Lower leg skin (tissue), 4 donors: Measurements from ENCODE around the gene DSC1. TPM values are rescaled to one million over a fixed set of nuclear protein-coding genes. Genes with fewer than 3 reads are reported as not detected.
"Not testable (repeated sequence)": the region's sequence is repeated elsewhere in the genome, so short reads cannot be mapped to it uniquely, and the experiment has no call there.

Experiments
- DNase-seq, 2 donors: peaks; one replicate each; pipeline ENCODE4 v3.0.0-alpha.2; 2019; ENCODE audit warnings: low spot score in 2 of 2
- H3K4me3 ChIP-seq: fragments of 200-600 bp; sonication (generic); 2 replicates; pipeline ENCODE4 v1.5.1; 2017; ENCODE audit warnings: mild to moderate bottlenecking, low read depth; ENCODE audit not compliant: poor library complexity, severe bottlenecking
- POLR2A ChIP-seq, 2 donors: fragments of 450-650 bp; IDR thresholded peaks; one replicate each; pipeline ENCODE4 v1.6.1; 2016 to 2017; ENCODE audit warnings: antibody characterized with exemption in 2 of 2, mild to moderate bottlenecking in 1 of 2, moderate library complexity in 1 of 2
- WGBS, 2 donors: methylation state at CpG; one replicate each; pipeline ENCODE4 v1.1.5; 2018; 5-methylcytosine and 5-hydroxymethylcytosine counted together
- intact Hi-C: fragments of 100-400 bp; cut with DNase I; formaldehyde crosslinking; loops from one replicate; pipeline ENCODE4 v1.15.0; 2023; ENCODE audit warnings: low total_unique reads
- total RNA-seq, 4 donors: library from RNA; depleted of rRNA; stranded (reverse); fragments of >200 nt; gene quantifications; one replicate each; pipeline ENCODE4 v1.1.0, GENCODE V29; 2016
- TF ChIP-seq, protein P1 (sequence below), 3 donors: fragments of 450-650 bp; IDR thresholded peaks; one replicate each; pipeline ENCODE4 v1.5.1; 2016; ENCODE audit warnings: antibody characterized with exemption in 3 of 3, mild to moderate bottlenecking in 3 of 3, moderate library complexity in 2 of 3

The DSC1 gene
- total RNA-seq, 4 donors from 2014 or later: 519 to 1,039 (median 786) TPM

DNA sequence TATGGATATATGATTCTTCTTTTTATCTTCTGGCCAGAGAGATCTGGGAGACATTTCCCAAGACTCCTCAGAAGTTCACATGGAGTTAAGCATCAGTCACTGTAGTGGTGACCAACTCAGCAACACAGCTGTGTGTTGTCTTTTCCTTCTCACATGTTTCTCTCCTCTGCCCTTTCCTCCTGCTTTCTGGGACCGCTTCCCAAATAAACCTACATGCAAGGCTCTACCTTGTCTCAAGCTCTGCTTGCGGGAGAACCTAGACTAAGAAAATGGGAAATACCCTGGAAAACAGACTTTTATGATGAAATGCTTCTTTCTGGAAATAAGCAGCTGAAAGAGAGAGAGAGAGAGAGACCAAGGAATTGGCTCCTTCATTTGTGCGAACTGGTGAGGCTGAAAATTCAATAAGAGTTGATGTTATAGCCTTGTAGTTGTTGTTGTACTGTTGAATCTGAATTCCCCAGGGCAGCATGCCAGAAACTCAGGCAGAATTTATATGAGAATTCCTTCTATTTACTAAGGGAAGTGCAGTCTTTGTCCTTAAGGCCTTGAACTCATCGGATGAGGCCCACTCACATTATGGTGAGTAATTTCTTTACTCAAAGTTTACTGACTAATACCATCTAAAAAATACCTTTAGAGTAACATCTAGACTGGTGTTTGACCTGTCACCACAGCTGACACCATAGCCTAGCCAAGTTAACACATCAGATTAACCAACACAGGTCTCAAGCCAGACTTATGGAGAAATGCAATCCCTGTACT lies 22.7 kb upstream of the DSC1 start:
- TF ChIP-seq POLR2A (IDR thresholded peaks at IDR 0.05): no peak
- TF ChIP-seq, protein P1, sequence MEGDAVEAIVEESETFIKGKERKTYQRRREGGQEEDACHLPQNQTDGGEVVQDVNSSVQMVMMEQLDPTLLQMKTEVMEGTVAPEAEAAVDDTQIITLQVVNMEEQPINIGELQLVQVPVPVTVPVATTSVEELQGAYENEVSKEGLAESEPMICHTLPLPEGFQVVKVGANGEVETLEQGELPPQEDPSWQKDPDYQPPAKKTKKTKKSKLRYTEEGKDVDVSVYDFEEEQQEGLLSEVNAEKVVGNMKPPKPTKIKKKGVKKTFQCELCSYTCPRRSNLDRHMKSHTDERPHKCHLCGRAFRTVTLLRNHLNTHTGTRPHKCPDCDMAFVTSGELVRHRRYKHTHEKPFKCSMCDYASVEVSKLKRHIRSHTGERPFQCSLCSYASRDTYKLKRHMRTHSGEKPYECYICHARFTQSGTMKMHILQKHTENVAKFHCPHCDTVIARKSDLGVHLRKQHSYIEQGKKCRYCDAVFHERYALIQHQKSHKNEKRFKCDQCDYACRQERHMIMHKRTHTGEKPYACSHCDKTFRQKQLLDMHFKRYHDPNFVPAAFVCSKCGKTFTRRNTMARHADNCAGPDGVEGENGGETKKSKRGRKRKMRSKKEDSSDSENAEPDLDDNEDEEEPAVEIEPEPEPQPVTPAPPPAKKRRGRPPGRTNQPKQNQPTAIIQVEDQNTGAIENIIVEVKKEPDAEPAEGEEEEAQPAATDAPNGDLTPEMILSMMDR (IDR thresholded peaks at IDR 0.05): no peak
- 61 to 69% methylated on average over 4 of the region's 4 CpGs for WGBS, 2 donors
- H3K4me3 ChIP-seq: no peak overlapping the region
- no peak for DNase-seq
- intact Hi-C loops: no loop called here

DNA sequence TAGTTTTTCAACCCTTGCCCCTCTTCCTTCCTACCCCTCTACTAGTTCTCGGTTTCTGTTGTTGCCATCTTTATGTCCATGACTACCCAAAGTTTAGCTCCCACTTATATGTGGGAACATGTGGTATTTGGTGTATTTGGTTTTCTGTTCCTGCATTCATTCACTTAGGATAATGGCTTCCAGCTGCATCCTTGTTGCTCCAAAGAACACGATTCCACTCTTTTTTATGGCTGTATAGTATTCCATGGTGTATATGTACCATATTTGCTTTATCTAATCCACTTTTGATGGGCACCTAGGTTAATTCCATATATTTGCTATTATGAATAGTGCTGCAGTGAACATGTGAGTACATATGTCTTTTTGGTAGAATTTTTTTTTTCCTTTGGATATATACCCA lies 20.6 kb upstream of the DSC1 start:
- 87 to 90% methylated on average over 2 of the region's 2 CpGs for WGBS, 2 donors
- TF ChIP-seq, protein P1 (IDR thresholded peaks at IDR 0.05): no peak
- no peak for TF ChIP-seq POLR2A (IDR thresholded peaks at IDR 0.05)
- intact Hi-C loops: no loop called here
- no peak for DNase-seq
- no peak overlapping the region for H3K4me3 ChIP-seq

DNA sequence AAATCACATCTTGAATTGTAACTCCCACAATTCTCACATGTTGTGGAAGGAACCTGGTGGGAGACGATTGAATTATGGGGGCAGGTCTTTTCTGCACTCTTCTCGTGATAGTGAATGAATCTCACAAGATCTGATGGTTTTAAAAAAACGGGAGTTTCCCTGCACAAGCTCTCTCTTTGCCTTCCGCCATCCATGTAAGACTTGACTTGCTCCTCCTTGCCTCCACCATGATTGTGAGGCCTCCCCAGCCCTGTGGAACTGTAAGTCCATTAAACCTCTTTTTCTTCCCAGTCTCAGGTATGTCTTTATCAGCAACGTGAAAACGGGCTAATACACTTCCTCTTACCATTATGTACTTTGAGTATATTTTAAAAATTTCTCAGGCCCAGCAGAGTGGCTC lies 14.7 kb upstream of the DSC1 start:
- intact Hi-C loops, H3K4me3 ChIP-seq, DNase-seq: not testable (repeated sequence)
- 90 to 95% methylated on average over 6 of the region's 6 CpGs for WGBS, 2 donors

DNA sequence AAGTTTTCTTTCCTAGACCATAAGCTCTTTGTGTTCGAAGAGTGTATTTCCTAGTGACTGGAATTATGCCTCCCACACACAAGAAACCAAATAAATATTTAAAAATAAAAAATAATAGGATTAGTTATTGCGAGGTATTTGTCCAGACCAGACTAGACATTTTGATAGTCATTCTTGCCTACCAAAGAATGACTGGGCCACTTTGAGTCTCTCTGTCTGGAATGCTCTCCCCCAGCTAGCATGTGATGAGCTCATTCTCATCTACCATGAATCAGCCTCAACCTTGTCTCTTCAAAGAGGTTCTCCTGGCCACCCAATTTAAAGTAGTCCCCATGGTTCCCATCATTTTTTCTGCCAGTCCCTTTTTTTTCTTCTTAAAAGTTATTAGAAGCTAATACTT lies 13.9 kb upstream of the DSC1 start:
- no peak overlapping the region for H3K4me3 ChIP-seq
- no peak for DNase-seq
- no peak for TF ChIP-seq POLR2A (IDR thresholded peaks at IDR 0.05)
- TF ChIP-seq, protein P1 (IDR thresholded peaks at IDR 0.05): no peak
- WGBS, 2 donors: 85 to 88% methylated on average over 2 of the region's 2 CpGs
- intact Hi-C loops: no loop called here

DNA sequence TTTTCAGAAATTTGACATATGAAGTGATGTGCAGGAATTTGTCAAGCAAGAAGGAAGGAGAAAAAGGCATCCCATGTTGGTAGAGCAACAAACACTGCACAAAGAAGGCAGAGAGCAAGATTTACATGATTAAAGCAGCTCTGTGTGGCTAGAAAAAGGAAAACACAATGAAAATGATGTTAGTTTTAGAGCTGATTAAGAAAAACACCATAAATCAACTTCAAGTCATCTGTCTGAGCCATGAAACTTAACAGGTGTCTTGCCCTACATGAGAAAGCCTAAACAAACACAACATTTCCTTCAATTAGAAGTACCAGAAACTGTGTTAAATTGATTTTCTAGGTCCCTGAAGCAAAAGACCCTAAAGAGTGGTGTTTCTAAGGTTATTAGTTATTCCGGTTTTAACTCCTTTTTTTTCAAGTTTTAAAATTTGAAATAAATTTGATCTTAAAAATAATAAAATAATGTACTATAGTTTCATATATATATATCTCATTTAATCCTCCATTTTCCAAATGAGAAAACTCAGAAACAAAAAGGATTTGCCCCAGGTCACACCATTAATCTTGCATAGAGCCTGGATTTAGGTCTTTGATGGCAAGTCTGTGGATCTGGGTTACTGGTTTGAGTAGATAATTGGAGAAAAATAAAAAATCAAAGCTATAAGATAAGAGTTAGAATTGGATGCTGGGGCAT lies 8.6 kb upstream of the DSC1 start:
- no peak for DNase-seq
- WGBS, 2 donors: 72 to 83% methylated on average over 1 of the region's 1 CpG
- intact Hi-C loops: no loop called here
- TF ChIP-seq, protein P1 (IDR thresholded peaks at IDR 0.05): no peak
- no peak for TF ChIP-seq POLR2A (IDR thresholded peaks at IDR 0.05)
- no peak overlapping the region for H3K4me3 ChIP-seq

DNA sequence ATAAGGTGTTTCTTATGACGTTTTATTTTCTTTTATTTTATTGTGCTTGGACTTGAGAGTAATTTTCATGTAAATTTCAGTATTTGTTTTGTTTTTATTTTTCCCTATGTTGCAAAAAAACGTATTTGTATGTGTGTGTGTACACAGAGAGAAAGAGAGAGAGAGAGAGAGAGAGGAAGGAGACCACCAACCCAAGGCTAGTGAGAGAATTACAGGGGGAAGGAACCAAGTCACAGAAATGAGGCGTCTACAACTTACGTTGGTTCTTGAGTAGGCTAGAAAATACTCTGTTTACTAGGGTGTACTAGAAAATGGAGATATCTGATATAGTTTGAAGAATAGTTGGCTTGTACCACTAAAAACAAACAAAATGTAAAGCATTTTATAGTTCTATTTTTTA lies 7.7 kb upstream of the DSC1 start:
- TF ChIP-seq, protein P1 (IDR thresholded peaks at IDR 0.05): no peak
- no peak for TF ChIP-seq POLR2A (IDR thresholded peaks at IDR 0.05)
- 77 to 81% methylated on average over 4 of the region's 4 CpGs for WGBS, 2 donors
- intact Hi-C loops: no loop called here
- no peak for DNase-seq
- H3K4me3 ChIP-seq: no peak overlapping the region
